Small intestine (tissue), 7 donors: ENCODE measurements around the gene CEP131. TPM values are rescaled to one million over a fixed set of nuclear protein-coding genes. Genes with fewer than 3 reads are reported as not detected.
"Not testable (repeated sequence)": the region's sequence is repeated elsewhere in the genome, so short reads cannot be mapped to it uniquely, and the experiment has no call there.

ENCODE experiments used
- DNase-seq, 2 donors: peaks; one replicate each; pipeline versions ENCODE4 v3.0.0 to v3.0.0-alpha.2; 2013
- FAIRE-seq: peaks from 2 replicates; lab custom pipeline; 2012; peaks lifted over from hg19 to GRCh38; lab: Jason Lieb, UNC
- H3K27ac ChIP-seq, 3 donors: one replicate each; pipeline ENCODE4 v1.5.1; 2013; ENCODE audit warnings: low read length in 2 of 3, mild to moderate bottlenecking in 2 of 3, control low read depth in 1 of 3, inconsistent platforms in 1 of 3, low read depth in 1 of 3, moderate library complexity in 1 of 3
- H3K27me3 ChIP-seq, 3 donors: one replicate each; pipeline ENCODE4 v1.6.1; 2013; ENCODE audit warnings: low read length in 3 of 3, inconsistent platforms in 1 of 3; ENCODE audit not compliant: control insufficient read depth in 3 of 3, insufficient read depth in 3 of 3
- H3K36me3 ChIP-seq, 3 donors: one replicate each; pipeline ENCODE4 v1.6.1; 2013; ENCODE audit warnings: low read length in 3 of 3, inconsistent platforms in 1 of 3, low read depth in 1 of 3, mild to moderate bottlenecking in 1 of 3, moderate library complexity in 1 of 3; ENCODE audit not compliant: control insufficient read depth in 3 of 3, insufficient read depth in 2 of 3
- H3K4me1 ChIP-seq, 3 donors: one replicate each; pipeline ENCODE4 v1.6.1; 2013; ENCODE audit warnings: low read length in 2 of 3, inconsistent platforms in 1 of 3, low read depth in 1 of 3, mild to moderate bottlenecking in 1 of 3, moderate library complexity in 1 of 3; ENCODE audit not compliant: control insufficient read depth in 3 of 3, insufficient read depth in 2 of 3
- H3K4me3 ChIP-seq, 3 donors: one replicate each; pipeline ENCODE4 v1.5.1; 2013; ENCODE audit warnings: low read length in 3 of 3, control low read depth in 1 of 3, inconsistent platforms in 1 of 3, low read depth in 1 of 3, mild to moderate bottlenecking in 1 of 3, moderate library complexity in 1 of 3
- H3K9me3 ChIP-seq, 2 donors: one replicate each; pipeline ENCODE4 v1.6.1; 2013; ENCODE audit warnings: low read depth in 1 of 2, low read length in 1 of 2; ENCODE audit not compliant: control insufficient read depth in 2 of 2, insufficient read depth in 1 of 2
- WGBS, 3 donors: extraction: QIAGEN DNeasy Blood & Tissue Kit; methylation state at CpG; one replicate each; pipeline ENCODE4 v1.1.7; 2013; 5-methylcytosine and 5-hydroxymethylcytosine counted together
- polyA plus RNA-seq, 4 donors: library from polyadenylated mRNA; stranded (reverse) in 3 of 4; unstranded in 1 of 4; fragments of 200-250 nt in 3 of 4; fragments of 120-200 nt in 1 of 4; gene quantifications; one replicate each; pipeline versions ENCODE4 v1.2.1 to v1.2.3, GENCODE V29; 2013
- donor health status: healthy with polysubstance abuse.
- donor health status: control.
- donor health status: control.
- donor health status: Bipolar disorder and iron deficiency.
- donor health status: healthy.

The CEP131 gene
- polyA plus RNA-seq, 4 donors: 4.0 to 8.8 (median 6.6) TPM

DNA sequence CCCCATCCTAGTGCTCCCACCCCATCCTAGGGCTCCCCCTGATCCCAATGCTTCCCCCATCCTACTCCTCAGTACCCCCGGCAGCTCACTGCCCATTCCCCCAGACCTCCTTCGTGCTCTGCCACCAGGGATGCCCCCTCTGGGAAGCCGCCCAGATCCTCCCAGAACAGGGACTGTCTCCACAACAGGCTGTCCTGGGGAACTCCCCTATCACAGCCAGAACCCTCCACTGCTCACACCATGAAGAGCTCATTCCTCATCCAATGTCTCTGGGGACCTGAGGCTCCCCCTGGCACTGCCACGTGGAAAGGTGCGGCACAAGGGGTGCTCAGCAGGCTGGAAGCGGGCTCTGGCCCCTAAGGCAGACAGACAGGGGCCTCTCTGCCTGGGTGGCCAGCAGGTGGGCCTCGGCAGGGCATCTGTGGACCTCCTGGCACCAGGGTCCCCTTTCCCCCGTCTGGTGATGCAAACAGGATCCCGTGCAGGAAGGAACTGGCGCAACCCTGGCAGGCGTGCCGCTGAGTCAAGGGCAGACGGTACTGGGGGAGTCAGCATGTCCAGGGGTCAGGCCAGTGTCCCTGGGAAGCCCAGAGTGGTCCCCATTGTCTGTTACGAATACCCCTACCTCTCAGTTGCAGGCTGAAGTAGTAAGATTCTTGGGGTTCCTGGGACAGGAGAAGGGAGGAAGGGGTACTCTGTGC is 72.2 kb downstream of the CEP131 start:
- FAIRE-seq: no peak
- H3K27ac ChIP-seq: no peak overlapping the region
- DNase-seq: no peak

DNA sequence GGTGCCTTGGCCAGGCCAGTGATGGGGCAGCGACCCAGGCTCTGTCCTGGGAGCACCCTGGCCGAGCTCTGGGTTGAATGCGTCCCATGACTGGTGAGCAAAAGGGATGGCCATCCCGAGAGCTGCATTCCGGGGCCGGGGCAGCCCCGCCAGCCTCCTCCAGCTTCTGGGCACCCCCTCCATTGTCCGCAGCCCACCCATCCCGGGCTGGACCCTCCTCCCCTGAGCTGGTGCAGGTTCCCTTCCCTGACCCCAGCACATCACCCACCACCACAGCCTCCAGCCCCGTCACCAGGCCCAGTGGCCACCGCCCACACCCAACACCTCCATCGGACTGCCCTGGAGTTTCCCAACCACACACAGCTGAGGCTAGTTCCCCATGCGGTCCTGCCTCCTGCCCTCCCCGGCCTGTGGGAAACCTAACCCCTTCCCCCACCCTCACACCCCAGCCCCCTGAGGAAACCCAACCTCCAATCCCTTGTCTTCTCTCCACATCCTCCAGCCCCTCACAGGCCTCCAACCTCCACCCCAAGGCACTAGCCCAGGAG is 73.7 kb downstream of the CEP131 start:
- Histone ChIP-seq H3K36me3 (peaks cover 0 to 24% (median 0%) of the 10 kb centered on the region in 3 donors), H3K4me3 (no peak overlapping the region), H3K27ac (no peak overlapping the region), H3K9me3 (no peaks in the 10 kb centered on the region), H3K27me3 (no peaks in the 10 kb centered on the region), H3K4me1 (peaks cover 0 to 2% (median 0%) of the 10 kb centered on the region in 3 donors)
- 80 to 85% (median 81%) methylated on average over 7 to 14 of the region's 14 CpGs for WGBS, 3 donors
- FAIRE-seq: no peak
- no peak for DNase-seq

More for the DNA sequence above, 72.2 kb downstream of the CEP131 start:
- Histone ChIP-seq H3K36me3 (peaks cover 0 to 27% (median 0%) of the 10 kb centered on the region in 3 donors), H3K4me1 (no peaks in the 10 kb centered on the region), H3K27me3 (no peaks in the 10 kb centered on the region), H3K9me3 (no peaks in the 10 kb centered on the region), H3K4me3 (no peak overlapping the region)
- WGBS, 3 donors: 69 to 82% (median 78%) methylated on average over 14 of the region's 14 CpGs

DNA sequence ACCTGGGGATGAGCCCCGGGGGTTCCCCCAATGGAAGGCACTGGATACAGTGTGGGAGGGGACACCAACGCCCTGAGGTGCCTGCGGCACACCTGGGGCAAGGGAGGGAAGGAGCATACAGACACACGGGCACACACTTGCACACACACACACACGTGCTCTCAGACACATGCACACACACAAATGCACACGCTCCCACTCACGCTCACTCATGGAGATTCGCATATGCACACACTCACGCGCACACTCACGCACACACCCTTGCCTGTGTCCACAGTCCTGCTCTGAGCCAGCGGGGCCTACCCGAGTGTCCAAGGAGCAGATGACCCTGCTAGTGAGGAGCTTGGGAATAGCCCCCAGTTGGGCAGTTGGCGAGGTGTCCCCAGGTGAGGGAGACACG is 74.2 kb downstream of the CEP131 start:
- no peak overlapping the region for H3K27ac ChIP-seq
- peaks cover 0 to 24% (median 0%) of the 10 kb centered on the region in 3 donors for H3K36me3 ChIP-seq
- 82 to 87% (median 85%) methylated on average over 15 of the region's 15 CpGs for WGBS, 3 donors
- no peak overlapping the region for H3K4me3 ChIP-seq
- FAIRE-seq: no peak
- DNase-seq: no peak
- H3K27me3 ChIP-seq: no peaks in the 10 kb centered on the region
- peaks cover 0 to 7% (median 0%) of the 10 kb centered on the region in 3 donors for H3K4me1 ChIP-seq
- no peaks in the 10 kb centered on the region for H3K9me3 ChIP-seq

DNA sequence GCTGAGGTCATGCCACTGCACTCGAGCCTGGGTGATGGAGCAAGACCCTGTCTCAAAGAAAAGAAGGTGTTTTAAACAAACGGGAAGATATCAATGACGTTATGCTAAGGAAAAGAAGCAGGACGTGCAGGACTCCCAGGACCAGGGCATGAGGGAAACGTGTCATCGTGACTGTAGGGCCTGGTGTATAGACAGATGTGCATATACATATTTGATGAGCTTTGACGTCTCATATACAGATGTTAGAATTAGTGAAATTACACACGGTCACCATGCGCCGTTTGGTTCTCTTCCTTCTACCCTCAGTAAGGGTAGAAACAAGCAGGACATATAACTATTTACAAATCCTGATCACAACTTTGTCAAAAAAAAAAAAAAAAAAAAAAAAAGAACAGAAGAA is 75.1 kb downstream of the CEP131 start:
- Histone ChIP-seq H3K4me1 (peaks cover 0 to 15% (median 0%) of the 10 kb centered on the region in 3 donors), H3K4me3 (no peak overlapping the region), H3K36me3 (peaks cover 0 to 24% (median 0%) of the 10 kb centered on the region in 3 donors), H3K27me3 (no peaks in the 10 kb centered on the region), H3K27ac (no peak overlapping the region), H3K9me3 (no peaks in the 10 kb centered on the region)
- no peak for FAIRE-seq
- 79 to 88% (median 81%) methylated on average over 10 of the region's 10 CpGs for WGBS, 3 donors
- no peak for DNase-seq

DNA sequence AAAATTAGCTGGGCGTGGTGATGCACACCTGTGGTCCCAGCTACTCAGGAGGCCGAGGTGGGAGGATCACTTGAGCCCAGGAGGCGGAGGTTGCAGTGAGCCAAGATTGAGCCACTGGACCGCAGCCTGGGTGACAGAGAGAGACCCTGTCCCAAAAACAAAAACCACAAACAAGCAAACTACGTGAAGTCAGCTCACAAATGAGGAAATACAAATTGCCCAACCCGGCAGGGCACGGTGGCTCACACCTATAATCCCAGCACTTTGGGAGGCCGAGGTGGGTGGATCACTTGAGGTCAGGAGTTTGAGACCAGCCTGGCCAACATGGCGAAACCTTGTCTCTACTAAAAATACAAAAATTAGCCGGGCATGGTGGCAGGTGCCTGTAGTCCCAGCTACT is 76.6 kb downstream of the CEP131 start:
- not testable (repeated sequence) for H3K4me3 ChIP-seq

DNA sequence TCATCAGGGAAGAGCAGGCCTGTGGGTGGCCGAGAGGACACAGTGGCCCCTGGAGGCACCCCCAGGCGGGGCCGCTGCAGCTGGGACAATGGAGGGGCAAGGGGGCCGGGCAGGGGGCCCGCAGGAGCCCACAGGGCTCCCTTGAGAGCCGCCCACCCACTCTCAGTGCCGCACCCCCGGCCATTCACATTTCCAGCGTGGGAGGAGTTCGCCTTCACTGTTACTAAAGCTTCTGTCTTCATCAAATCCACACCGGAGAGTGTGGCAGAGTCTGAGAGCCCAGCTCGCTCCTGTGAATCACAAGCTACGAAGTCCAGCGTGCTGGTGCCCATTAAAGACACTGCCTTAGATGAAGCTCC is 78.4 kb downstream of the CEP131 start:
- no peak overlapping the region for H3K4me3 ChIP-seq
- FAIRE-seq (no peak), DNase-seq (no peak)
- H3K9me3 ChIP-seq: no peaks in the 10 kb centered on the region
- WGBS, 3 donors: 85 to 93% (median 87%) methylated on average over 12 to 14 of the region's 14 CpGs
- peaks cover 0 to 4% (median 0%) of the 10 kb centered on the region in 3 donors for H3K36me3 ChIP-seq
- H3K27ac ChIP-seq: no peak overlapping the region
- H3K27me3 ChIP-seq: no peaks in the 10 kb centered on the region
- H3K4me1 ChIP-seq: peaks cover 0 to 19% (median 0%) of the 10 kb centered on the region in 3 donors

More for the DNA sequence above, 76.6 kb downstream of the CEP131 start:
- not testable (repeated sequence) for H3K9me3 ChIP-seq, DNase-seq, FAIRE-seq, H3K27ac ChIP-seq, H3K27me3 ChIP-seq
- peaks cover 0 to 17% (median 0%) of the 10 kb centered on the region in 3 donors for H3K36me3 ChIP-seq
- peaks cover 0 to 19% (median 0%) of the 10 kb centered on the region in 3 donors for H3K4me1 ChIP-seq
- WGBS, 3 donors: 78 to 81% (median 80%) methylated on average over 10 of the region's 10 CpGs

DNA sequence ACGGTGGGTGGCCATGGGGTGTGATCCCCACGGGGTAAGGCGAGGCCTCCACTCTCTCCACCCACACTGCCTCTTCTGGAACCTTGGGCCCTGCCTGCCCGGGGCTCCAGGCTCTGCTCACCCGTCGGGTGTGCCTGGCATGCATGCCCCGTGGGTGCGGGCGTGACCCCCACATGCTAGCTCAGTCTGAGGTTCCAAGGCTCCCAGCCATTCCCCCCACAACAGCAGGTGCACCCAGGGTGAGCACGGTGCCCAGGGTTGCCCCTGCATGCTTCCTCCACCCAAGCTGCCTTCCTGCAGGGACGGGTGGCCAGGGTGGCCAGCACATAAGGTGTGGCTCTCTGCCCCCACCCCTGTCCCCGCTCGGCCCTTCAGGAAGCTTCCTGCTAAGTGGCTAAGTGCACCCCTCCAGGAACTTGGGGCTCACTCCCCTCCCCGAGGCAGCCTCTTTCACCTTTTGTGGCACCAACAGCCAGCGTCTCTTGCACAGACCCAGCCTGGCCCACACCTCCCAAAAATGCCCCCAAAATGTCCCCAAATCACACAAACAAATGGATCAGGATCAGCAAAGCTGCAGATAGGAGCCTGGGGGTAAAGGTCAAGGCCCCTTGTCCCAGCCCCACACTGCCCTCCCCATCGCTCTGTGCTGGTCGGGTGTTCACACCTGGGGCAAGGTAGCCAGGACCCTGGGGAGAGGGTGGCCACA is 78.9 kb downstream of the CEP131 start:
- Histone ChIP-seq H3K36me3 (peaks cover 0 to 4% (median 0%) of the 10 kb centered on the region in 3 donors), H3K27ac (no peak overlapping the region), H3K27me3 (no peaks in the 10 kb centered on the region), H3K9me3 (no peaks in the 10 kb centered on the region), H3K4me1 (peaks cover 0 to 19% (median 0%) of the 10 kb centered on the region in 3 donors), H3K4me3 (no peak overlapping the region)
- no peak for FAIRE-seq
- 43 to 73% (median 62%) methylated on average over 16 to 17 of the region's 17 CpGs for WGBS, 3 donors
- peak in 1 of 2 donors; percentile 18 for DNase-seq

DNA sequence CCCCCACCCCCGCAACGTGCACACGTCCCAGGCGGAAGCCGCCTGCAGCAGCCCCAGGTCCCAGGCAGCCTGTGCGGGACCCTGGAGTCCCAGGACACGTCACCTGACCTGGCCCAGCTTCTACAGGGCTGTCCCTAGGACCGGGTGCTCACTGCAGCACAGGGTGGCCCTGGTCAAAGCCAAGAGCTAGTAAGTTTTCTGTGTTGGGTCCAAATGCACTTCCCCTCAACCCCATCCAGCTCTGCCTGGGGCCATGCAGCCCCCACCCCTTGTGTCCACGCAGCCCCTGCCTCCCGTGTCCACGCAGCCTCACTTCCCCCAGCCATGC is 79.6 kb downstream of the CEP131 start:
- peaks cover 0 to 19% (median 0%) of the 10 kb centered on the region in 3 donors for H3K4me1 ChIP-seq
- DNase-seq (no peak), FAIRE-seq (no peak)
- 46 to 60% (median 59%) methylated on average over 8 to 10 of the region's 11 CpGs for WGBS, 3 donors
- H3K9me3 ChIP-seq: no peaks in the 10 kb centered on the region
- peaks cover 0 to 4% (median 0%) of the 10 kb centered on the region in 3 donors for H3K36me3 ChIP-seq
- no peak overlapping the region for H3K4me3 ChIP-seq
- H3K27me3 ChIP-seq: no peaks in the 10 kb centered on the region
- peak overlapping the region in 1 of 3 donors; percentile 26 for H3K27ac ChIP-seq
